ENCODE data around the gene STON2.

DNA sequence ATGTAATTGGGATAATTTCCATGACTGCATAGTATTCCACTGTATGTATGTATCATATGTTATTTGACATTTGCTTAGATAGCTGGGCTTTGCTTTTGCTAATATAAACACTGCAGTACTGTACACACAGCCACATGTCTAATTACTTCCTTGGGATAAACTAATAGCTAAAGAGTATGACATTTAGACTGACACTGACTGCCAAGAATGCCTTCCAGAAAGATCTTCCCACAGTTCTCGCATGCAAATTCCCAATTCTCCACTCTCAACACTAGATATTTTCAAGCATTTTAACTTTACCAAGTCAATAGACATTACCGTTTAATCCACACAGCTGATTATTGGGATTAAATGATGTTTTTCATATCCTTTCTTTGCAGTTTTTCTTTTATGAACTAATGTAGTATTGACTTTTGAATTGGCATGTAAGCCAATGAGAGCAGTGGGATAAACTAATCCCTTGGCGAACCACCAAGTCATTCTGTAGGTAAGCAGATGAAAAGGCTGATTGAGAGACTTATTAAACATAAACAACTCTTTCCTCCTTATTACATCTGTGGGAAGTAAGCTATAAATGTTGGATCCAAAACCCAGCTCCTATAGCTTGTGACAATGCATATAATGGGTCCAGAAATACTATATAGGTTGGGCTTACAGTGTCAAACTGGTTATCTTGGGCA lies 55.5 kb downstream of the STON2 start:
- no peak for TF ChIP-seq POLR2A (IDR thresholded peaks at IDR 0.05)
- TF ChIP-seq, protein P1, sequence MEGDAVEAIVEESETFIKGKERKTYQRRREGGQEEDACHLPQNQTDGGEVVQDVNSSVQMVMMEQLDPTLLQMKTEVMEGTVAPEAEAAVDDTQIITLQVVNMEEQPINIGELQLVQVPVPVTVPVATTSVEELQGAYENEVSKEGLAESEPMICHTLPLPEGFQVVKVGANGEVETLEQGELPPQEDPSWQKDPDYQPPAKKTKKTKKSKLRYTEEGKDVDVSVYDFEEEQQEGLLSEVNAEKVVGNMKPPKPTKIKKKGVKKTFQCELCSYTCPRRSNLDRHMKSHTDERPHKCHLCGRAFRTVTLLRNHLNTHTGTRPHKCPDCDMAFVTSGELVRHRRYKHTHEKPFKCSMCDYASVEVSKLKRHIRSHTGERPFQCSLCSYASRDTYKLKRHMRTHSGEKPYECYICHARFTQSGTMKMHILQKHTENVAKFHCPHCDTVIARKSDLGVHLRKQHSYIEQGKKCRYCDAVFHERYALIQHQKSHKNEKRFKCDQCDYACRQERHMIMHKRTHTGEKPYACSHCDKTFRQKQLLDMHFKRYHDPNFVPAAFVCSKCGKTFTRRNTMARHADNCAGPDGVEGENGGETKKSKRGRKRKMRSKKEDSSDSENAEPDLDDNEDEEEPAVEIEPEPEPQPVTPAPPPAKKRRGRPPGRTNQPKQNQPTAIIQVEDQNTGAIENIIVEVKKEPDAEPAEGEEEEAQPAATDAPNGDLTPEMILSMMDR (IDR thresholded peaks at IDR 0.05) = no peak
